ENCODE data around the gene SMPD1.
A peak's percentile ranks its signal among the peaks of the same experiment; 100 is the strongest.
"Not testable (repeated sequence)": the region's sequence is repeated elsewhere in the genome, so short reads cannot be mapped to it uniquely, and the experiment has no call there.

The SMPD1 gene

GRCh38 chr11:6388748-6389147 is 1.5 kb upstream of the SMPD1 start:
- DNase-seq (ENCODE audit: low spot score), result no peak

- DNase-seq (ENCODE audit: low spot score), result no peak
Measured at GRCh38 chr11:6390718-6391469, 620 bp downstream of the SMPD1 start.

DNA sequence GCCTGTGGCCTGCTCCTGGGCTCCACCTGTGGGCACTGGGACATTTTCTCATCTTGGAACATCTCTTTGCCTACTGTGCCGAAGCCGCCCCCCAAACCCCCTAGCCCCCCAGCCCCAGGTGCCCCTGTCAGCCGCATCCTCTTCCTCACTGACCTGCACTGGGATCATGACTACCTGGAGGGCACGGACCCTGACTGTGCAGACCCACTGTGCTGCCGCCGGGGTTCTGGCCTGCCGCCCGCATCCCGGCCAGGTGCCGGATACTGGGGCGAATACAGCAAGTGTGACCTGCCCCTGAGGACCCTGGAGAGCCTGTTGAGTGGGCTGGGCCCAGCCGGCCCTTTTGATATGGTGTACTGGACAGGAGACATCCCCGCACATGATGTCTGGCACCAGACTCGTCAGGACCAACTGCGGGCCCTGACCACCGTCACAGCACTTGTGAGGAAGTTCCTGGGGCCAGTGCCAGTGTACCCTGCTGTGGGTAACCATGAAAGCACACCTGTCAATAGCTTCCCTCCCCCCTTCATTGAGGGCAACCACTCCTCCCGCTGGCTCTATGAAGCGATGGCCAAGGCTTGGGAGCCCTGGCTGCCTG is 1.4 kb downstream of the SMPD1 start:
- DNase-seq (ENCODE audit: low spot score), result no peak

- not testable (repeated sequence) for DNase-seq (ENCODE audit: low spot score)
Measured at GRCh38 chr11:6392251-6392650, 2.0 kb downstream of the SMPD1 start.

DNA sequence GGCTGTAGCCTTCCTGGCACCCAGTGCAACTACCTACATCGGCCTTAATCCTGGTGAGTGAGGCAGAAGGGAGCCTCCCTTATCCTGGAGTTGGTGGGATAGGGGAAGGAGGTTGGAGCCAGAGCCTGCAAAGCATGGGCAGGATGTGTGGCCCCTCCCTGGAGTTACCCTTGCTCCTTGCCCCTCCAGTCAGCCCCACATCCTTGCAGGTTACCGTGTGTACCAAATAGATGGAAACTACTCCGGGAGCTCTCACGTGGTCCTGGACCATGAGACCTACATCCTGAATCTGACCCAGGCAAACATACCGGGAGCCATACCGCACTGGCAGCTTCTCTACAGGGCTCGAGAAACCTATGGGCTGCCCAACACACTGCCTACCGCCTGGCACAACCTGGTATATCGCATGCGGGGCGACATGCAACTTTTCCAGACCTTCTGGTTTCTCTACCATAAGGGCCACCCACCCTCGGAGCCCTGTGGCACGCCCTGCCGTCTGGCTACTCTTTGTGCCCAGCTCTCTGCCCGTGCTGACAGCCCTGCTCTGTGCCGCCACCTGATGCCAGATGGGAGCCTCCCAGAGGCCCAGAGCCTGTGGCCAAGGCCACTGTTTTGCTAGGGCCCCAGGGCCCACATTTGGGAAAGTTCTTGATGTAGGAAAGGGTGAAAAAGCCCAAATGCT is 3.9 kb downstream of the SMPD1 start:
- DNase-seq (ENCODE audit: low spot score), result no peak

GRCh38 chr11:6395470-6396060 is 5.3 kb downstream of the SMPD1 start:
- DNase-seq (ENCODE audit: low spot score), result no peak

DNA sequence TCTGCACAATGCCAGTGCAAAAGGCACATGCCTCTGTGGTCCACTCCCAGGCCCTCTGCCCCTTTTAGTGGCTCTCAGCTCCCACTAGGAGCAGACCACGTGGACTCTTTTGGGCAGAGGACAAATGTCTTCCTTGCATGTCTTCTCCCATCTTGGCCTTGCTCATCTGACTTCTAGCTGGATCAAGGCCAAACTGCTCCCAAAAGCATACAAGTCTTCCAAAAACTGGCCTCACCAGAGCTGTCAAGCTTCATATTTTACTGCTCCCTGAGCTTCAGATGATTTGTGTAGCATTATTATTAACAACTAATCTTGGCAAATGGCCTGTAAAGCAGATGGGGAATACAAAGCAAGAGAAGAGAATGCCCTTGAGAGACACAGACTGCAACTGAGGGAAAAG is 6.9 kb downstream of the SMPD1 start:
- DNase-seq (ENCODE audit: low spot score), result no peak

GRCh38 chr11:6397636-6398035 is 7.4 kb downstream of the SMPD1 start:
- DNase-seq (ENCODE audit: low spot score), result no peak

DNA sequence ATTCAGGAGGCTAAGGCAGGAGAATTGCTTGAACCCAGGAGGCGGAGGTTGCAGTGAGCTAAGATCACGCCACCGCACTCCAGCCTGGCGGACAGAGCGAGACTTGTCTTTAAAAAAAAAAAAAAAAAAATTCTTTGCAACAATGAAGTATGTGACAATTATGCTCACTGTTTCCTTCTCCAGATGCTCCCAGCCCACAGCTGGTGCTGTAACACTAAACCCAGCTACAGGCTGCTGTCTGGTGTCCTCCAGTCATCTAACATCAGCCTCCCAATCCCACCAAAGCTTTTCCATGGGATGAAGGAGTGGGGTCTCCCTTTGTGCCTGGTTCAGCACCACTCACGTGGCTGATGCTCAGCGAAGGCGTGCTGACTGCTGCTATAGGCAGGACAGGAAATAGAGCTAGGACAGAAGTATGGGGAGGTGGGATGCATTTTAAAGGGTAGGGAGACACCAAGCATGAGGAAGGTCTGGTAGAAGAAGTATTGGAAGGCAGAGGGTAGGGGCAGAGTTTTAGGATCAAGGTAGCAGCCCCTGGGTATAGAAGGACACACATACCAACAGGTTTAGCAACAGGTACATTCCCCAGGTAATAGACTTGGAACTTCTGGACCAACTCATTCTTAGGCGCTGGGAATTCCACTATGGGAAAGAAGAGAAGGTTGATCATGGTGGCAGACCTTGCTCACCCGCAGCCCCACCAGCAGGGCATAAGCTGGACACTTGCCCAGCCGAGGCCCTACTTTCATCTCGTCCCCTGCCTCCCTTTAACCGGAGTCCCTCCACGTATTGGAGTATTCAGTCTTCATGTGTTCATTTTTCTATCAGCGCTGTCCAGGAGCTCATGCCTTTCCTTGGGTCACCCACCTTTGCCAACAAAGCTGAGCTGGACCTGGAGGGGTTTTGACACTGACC is 10.4 kb downstream of the SMPD1 start:
- no peak for DNase-seq (ENCODE audit: low spot score)

DNA sequence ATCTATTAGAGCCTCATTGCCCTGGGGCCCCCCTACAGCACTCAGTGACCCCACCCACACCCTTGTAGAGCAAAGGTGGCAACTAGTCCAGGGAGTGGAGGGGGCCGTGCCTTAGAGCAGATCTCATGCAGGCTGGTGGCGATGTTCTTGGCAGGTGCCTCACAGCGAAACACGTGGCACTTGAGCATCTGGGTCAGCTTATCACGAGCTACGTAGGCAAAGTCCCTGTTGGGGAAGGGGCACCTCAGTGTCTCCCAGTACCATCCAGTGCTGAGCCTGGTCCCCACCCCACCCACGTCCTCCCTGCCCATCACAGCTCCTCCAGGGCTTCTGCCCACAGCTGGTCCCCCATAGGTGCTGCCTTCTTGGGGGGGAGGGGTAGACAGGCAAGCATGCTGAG is 11.2 kb downstream of the SMPD1 start:
- no peak for DNase-seq (ENCODE audit: low spot score)

- no peak for DNase-seq (ENCODE audit: low spot score)
Measured at GRCh38 chr11:6402061-6402470, 11.8 kb downstream of the SMPD1 start.

- DNase-seq (ENCODE audit: low spot score), result no peak
Measured at GRCh38 chr11:6402561-6402981, 12.3 kb downstream of the SMPD1 start.

GRCh38 chr11:6403539-6403938 is 13.3 kb downstream of the SMPD1 start:
- no peak for DNase-seq (ENCODE audit: low spot score)

DNA sequence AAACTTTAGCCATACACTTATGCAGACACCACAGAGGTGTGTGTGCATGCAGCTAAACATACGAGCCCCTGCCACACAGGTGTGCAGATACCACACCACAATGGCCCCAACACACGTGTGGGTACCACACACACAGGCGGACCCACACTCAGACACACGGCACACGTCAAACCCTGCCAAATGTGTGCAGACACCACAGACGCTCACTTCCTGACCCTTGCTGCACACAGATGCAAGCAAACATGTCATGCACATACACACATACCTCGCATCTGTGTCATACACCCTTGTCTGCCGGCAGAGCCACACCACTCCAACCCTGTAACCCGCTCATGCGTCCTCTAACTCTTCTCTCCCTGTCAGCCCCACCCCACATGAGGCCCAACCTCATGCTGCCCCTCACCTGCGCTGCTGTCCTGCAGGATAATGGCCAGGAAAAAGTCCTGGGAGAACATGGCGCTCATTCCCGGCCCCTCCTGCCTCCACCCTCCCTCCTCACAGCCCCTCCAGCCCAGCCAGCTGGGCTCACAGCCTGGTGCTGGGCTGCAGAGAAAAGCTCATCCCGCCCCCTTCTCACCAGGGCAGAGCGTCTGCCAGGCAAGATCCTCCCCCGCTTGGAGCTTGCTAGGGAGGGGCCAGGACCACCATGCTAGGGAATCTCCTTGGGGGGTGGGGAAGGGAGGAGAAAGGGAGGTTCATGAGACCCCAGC is 14.2 kb downstream of the SMPD1 start:
- peak; percentile 62 for DNase-seq (ENCODE audit: low spot score)

GRCh38 chr11:6405052-6405667 is 14.9 kb downstream of the SMPD1 start:
- DNase-seq (ENCODE audit: low spot score), result no peak

- DNase-seq (ENCODE audit: low spot score), result no peak
Measured at GRCh38 chr11:6405846-6406245, 15.6 kb downstream of the SMPD1 start.

DNA sequence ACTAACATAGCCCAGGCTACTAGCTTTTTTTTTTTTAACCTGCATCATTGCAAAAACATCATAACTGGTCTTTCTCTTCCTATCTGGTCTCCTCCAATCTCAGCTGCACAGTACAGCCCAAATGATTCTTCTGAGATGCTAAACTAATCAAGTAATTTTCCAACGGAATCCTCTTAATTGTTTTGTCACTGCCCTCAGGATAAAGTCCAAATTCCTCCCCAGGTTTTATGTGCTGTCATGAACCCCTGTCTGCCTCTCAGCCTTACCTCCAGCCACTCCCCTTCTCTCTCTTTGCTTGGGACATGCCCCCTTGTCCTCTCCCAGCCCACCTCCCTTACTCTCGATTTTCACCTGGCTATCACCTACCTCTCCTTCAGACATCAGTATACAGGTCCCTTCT is 16.1 kb downstream of the SMPD1 start:
- no peak for DNase-seq (ENCODE audit: low spot score)

DNA sequence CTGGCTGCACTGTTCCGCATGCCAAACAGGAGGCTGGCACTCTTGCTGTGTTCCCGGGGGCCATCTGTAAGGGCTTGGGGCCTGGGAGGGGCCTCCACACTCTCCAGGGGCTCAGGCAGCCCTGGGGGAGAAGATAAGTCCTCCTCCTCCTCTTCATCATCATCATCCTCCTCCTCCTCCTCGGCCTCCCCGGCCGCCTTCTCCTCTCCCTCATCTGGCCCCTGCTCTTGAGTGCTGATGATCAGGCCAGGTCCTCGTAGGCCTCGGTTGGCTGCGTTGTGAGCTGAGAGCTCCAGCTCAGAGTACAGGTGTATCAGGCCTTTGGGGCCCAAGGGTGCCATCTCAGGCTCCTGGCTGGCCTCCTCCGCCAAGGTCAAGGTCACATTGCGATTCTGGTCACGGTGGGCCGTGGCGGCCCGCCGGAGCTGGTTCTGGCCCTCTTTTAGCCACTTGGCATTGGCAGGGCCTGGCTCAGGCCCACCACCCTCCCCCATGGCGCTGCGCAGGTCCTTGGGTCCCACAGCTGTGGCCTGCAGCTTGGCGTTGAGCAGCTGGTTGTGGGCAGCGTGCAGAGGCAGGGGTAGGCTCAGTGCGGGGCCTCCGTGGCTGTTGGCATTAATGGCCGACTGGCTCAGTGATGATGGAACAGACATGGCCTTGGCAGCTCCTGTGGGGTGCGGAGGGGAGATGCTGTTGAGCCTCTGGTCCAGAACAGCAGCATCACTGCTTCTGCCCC is 20.6 kb downstream of the SMPD1 start:
- peak; percentile 78 for DNase-seq (ENCODE audit: low spot score)

DNA sequence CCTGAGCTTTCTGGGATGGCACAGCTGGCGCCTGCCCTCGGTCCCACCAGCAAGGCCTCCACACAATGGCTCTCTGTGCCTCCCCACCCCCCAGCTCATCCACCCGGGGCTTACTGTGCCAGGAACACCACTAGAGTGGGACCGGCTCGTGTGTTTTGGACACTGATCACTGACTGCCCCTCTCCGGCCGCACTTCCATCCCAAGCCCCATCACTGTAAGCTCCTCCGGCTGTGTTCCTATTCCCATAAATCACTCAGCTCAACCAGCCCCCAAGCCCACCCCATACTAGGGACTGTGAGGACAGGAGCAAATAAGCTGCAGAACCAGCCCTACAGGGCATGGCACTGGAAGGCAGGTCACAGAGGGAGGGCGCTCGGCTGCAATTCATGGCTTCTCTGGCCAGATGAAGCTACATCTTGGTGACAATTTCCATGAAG is 21.3 kb downstream of the SMPD1 start:
- DNase-seq (ENCODE audit: low spot score), result peak; percentile 92

DNA sequence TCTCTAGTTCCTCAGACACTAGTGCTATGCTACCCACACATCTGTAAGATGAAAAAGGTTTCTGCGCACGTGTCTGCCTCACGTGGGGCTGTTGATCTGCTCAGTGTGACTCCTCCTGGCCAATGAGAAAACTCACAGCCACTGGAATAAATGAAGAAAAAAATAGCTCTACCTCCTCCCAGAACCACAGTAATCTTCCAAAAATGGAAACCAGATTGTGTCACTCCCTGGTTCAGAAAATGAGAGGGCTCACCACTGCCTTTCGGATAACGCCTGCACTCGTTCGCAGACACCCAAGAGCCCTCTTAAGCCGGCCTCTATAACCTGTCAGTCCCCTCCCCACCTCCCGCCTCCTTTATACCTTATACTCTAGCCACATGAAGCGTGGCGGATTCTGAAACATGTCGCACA is 23.5 kb downstream of the SMPD1 start:
- peak; percentile 77 for DNase-seq (ENCODE audit: low spot score)

Data from putamen (tissue), 1 donor.